Measurements from ENCODE around the gene MAPK8.

MAPK8 gene

GRCh38 chr10:48384699-48384982 lies 78.2 kb downstream of the MAPK8 start:
- DNase-seq (ENCODE audit: low spot score) = no peak

- no peak for DNase-seq (ENCODE audit: low spot score)
These were observed 82.8 kb downstream of the MAPK8 start for GRCh38 chr10:48389272-48389671.

GRCh38 chr10:48389846-48390557 lies 83.5 kb downstream of the MAPK8 start:
- no peak for DNase-seq (ENCODE audit: low spot score)

DNA sequence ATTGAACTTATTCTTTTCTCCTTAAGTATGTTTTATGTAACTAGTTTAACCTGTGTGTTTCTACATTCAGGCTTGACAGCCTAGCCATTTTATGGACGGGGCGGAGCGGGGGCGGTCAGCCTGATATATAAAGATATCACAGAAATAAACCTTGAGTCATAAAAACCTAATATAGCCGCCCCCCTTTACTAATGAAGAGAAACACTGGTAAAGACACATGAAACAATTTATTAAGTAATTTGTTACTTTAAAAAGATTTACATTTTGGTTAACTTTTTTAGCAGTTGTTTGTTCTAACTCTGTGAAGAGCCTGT lies 84.0 kb downstream of the MAPK8 start:
- DNase-seq (ENCODE audit: low spot score) = no peak

GRCh38 chr10:48390933-48391845 lies 84.7 kb downstream of the MAPK8 start:
- no peak for DNase-seq (ENCODE audit: low spot score)

DNA sequence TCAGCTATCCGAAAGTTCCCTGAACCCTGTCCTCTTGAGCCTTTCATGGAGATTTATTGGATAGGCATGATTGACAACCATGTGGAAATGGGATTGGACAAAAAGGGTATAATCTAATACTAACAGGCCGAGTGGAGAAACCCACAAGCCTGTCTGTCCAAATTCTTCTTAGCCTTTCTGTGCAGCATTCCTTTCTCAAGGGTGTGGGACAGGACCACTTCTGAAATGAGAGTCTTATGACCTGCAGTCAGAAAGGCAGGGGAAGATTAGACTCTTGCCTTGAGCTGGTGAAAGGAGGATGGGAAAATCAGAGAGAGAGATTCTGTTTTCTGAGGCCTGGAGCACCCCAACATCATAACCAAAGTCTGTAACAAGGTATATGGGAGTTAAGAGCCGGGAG lies 85.5 kb downstream of the MAPK8 start:
- DNase-seq (ENCODE audit: low spot score) = no peak

GRCh38 chr10:48398261-48398660 lies 91.8 kb downstream of the MAPK8 start:
- DNase-seq (ENCODE audit: low spot score) = no peak

DNA sequence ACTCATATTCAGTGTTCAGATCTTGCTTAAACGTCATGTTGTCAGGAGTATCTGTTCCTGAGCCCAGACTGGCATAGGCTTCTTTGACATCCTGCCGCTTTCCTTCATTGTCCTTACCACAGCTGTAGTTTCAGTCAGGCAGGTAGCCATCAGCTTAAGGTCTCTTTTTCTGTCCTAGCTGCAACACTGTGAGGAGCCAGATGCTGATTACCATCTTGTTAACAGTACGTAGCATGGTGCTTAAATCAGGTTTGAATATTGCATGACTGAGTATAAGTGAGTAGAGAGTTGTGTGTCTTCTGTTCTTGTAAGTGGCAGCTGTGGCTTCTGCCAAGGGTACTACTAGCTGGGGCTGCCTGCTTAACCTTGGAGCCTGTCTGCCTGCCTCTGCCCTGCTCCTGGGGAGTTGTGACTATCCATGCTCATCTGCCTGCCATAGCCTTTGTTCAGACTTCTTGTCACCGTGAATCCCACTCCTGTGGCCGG lies 92.6 kb downstream of the MAPK8 start:
- DNase-seq (ENCODE audit: low spot score) = no peak

GRCh38 chr10:48399551-48399950 lies 93.1 kb downstream of the MAPK8 start:
- no peak for DNase-seq (ENCODE audit: low spot score)

DNA sequence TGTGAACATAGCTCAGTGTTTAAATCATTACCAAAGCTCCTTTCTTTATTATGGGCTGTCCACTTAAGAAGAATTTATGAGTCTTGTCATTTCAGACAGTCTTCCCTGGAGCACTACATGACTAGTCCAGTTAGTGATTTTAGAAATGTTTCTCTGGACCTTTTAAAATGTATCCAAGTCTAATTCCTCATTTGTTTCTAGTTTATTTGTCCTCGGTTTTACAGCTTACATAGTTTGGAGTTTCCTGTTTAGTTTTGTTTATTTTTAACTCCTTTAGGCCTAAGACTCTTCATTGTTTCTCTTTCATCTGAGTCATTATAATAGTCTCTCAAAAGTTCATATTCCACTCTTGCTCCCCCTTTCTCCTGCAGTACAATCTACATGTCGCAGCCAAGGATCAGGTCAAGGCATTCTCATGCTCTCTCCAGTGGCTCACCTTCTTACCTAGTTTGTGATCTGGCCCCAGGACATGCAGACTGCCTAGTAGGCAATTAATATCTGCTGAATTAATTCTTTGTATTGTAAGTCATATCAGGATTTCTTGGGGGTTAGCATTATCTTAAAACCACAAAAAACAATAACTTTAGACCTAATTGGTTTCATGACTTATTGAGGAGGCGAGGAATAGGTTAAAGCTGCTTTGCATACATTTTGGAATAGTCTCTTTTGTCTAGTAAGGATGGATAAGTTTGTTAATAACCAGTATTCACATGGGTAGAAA lies 93.8 kb downstream of the MAPK8 start:
- no peak for DNase-seq (ENCODE audit: low spot score)

DNA sequence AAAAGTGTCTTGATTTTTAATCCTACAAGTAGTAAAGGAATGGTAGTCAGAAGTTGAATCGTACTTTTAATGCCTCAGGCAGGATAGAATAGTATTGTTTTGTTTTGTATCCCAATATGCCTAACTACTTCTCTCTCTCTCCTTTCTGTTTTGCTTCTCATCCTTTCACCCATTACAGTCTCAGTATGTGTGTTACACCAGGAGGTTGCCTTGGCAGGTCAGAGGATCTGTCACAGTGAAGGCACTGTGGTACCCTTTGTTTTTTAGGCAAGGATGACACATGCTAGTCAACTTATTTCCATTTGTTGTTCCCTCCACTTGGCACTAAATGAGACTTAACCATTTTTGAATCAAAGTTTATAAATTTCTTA lies 94.4 kb downstream of the MAPK8 start:
- DNase-seq (ENCODE audit: low spot score) = no peak

- no peak for DNase-seq (ENCODE audit: low spot score)
These were observed 98.2 kb downstream of the MAPK8 start for GRCh38 chr10:48404646-48405045.

- no peak for DNase-seq (ENCODE audit: low spot score)
These were observed 99.7 kb downstream of the MAPK8 start for GRCh38 chr10:48406204-48406603.

DNA sequence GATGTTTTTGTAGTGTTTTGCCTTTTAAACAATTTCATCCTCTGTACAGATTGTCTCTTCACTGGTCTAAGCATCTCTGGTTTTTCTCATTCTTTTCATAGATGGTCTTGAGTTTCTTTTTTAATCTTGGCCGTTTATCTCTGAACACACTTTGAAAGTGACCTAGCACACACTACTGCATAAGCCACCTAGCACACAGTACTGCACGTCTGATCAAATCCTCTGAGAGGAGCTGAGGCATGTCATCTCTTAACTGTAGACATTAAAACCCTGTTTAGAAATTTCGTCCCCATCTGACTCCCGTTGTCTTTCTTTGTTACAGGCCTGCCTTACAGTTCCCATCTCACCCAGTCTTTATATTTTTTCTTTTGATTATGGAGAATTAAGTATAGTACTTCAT lies 100.2 kb downstream of the MAPK8 start:
- no peak for DNase-seq (ENCODE audit: low spot score)

GRCh38 chr10:48410503-48410902 lies 104.0 kb downstream of the MAPK8 start:
- no peak for DNase-seq (ENCODE audit: low spot score)

- no peak for DNase-seq (ENCODE audit: low spot score)
These were observed 105.0 kb downstream of the MAPK8 start for GRCh38 chr10:48411510-48411909.

DNA sequence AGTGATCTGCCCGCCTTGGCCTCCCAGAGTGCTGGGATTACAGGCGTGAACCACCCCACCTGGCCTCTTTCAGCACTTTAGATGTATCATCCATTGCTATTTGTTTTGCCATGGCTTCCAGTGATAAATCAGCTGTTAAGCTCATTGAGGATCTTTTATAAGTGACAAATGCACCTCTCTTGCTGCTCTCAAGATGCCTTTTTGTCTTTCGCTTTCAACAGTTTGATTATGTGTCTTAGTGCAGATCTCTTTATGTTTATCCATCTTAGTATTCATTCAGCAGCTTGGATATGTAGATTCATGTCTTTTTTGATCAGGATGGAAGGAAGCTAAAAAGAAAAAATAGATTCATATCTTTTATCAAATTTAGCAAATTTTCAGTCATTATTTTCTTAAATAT lies 105.6 kb downstream of the MAPK8 start:
- DNase-seq (ENCODE audit: low spot score) = no peak

DNA sequence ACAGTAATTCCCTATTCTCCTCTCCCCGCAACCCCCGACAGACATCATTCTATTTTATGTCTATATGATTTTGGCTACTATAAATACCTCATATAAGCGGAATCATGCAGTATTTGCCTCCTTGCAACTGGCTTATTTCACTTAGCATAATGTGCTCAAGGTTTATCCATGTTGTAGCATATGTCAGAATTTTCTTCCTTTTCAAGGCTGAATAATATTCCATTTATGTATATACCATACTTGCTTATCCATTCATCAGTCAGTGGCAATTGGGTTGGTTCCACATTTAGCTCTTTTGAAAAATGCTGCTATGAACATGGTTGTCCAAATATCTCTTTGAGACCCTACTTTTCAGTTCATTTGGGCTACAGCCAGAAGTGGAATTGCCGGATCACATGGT lies 106.5 kb downstream of the MAPK8 start:
- DNase-seq (ENCODE audit: low spot score) = no peak

- no peak for DNase-seq (ENCODE audit: low spot score)
These were observed 107.7 kb downstream of the MAPK8 start for GRCh38 chr10:48414160-48414559.

DNA sequence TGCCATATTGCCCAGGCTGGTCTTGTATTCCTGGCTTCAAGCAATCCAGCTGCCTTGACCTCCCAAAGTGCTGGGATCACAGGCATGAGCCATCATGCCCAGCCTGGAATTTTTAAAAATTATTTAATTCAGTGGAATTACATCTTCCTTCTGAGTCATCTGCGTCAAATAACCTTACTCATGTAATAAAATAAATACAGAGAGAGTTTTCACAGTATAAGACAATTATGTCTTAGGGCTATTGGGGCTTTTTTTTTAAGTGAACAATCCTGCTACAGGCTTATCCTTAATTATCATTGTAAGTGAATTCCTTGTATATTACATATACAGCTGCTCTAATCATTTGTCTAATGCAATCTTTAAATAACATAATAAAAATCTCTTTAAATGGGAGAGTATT lies 108.3 kb downstream of the MAPK8 start:
- no peak for DNase-seq (ENCODE audit: low spot score)

- no peak for DNase-seq (ENCODE audit: low spot score)
These were observed 110.2 kb downstream of the MAPK8 start for GRCh38 chr10:48416584-48417232.

- DNase-seq (ENCODE audit: low spot score) = no peak
These were observed 110.9 kb downstream of the MAPK8 start for GRCh38 chr10:48417374-48417773.

All from HuH-7.5 (cell line).